Adrenal gland (tissue), 5 donors: Measurements from ENCODE around the gene DET1.

Experiments
- CTCF ChIP-seq, 6 experiments: fragments of 450-650 bp in 4 of 6; fragments of 200-600 bp in 2 of 6; sonication (generic) in 1 of 6; IDR thresholded peaks; 1 replicate in 5 of 6; 2 replicates in 1 of 6; pipeline versions ENCODE4 v1.5.1 to v1.8.0; 2016 to 2021; ENCODE audit warnings: antibody characterized with exemption in 6 of 6, mild to moderate bottlenecking in 2 of 6, moderate library complexity in 1 of 6
- POLR2A ChIP-seq, 2 donors: fragments of 450-650 bp; IDR thresholded peaks; one replicate each; pipeline ENCODE4 v1.6.1; 2017; ENCODE audit warnings: antibody characterized with exemption in 2 of 2, mild to moderate bottlenecking in 2 of 2, moderate library complexity in 1 of 2
- donor health status: DM: no; HTN: no; CAD: no.

- TF ChIP-seq CTCF (IDR thresholded peaks at IDR 0.05): no peak
- TF ChIP-seq POLR2A (IDR thresholded peaks at IDR 0.05): no peak
Observed at GRCh38 chr15:88477904-88478303, 68.6 kb downstream of the DET1 start.
